ENCODE measurements around the gene UBC.
A peak's percentile ranks its signal among the peaks of the same experiment; 100 is the strongest.
"Not testable (repeated sequence)": the region's sequence is repeated elsewhere in the genome, so short reads cannot be mapped to it uniquely, and the experiment has no call there.

The UBC gene

GRCh38 chr12:124928095-124928911 lies 13.9 kb upstream of the UBC start:
- DNase-seq (ENCODE audit: low spot score in 2 of 2) (no peak), ATAC-seq (replicated peaks; ENCODE audit: extremely low read depth, poor library complexity, severe bottlenecking) (peak; percentile 35)
- Mint-ChIP-seq H3K27ac (ENCODE audit: low read depth) (peak overlapping the region; percentile 100), H3K4me1 (peaks cover 34% of the 10 kb centered on the region), H3K9me3 (peaks cover 9% of the 10 kb centered on the region), H3K27me3 (peaks cover 13% of the 10 kb centered on the region), H3K36me3 (ENCODE audit: insufficient read depth) (peaks cover 28% of the 10 kb centered on the region), H3K4me3 (peak overlapping the region; percentile 96)

- Mint-ChIP-seq H3K4me3 (peak overlapping the region; percentile 96), H3K36me3 (ENCODE audit: insufficient read depth) (peaks cover 29% of the 10 kb centered on the region), H3K4me1 (peaks cover 34% of the 10 kb centered on the region), H3K27ac (ENCODE audit: low read depth) (peak overlapping the region; percentile 100), H3K9me3 (peaks cover 9% of the 10 kb centered on the region), H3K27me3 (peaks cover 13% of the 10 kb centered on the region)
- ATAC-seq (replicated peaks; ENCODE audit: extremely low read depth, poor library complexity, severe bottlenecking) (peak; percentile 93), DNase-seq (ENCODE audit: low spot score in 2 of 2) (peak; percentile 91 to 95)
These were observed 13.0 kb upstream of the UBC start for GRCh38 chr12:124927201-124928094.

GRCh38 chr12:124925782-124926181 lies 11.3 kb upstream of the UBC start:
- peaks cover 13% of the 10 kb centered on the region for H3K27me3 Mint-ChIP-seq
- ATAC-seq (replicated peaks; ENCODE audit: extremely low read depth, poor library complexity, severe bottlenecking); H3K4me3 Mint-ChIP-seq; H3K9me3 Mint-ChIP-seq; DNase-seq (ENCODE audit: low spot score in 2 of 2): not testable (repeated sequence)
- peaks cover 46% of the 10 kb centered on the region for H3K36me3 Mint-ChIP-seq (ENCODE audit: insufficient read depth)
- H3K4me1 Mint-ChIP-seq: peaks cover 50% of the 10 kb centered on the region
- H3K27ac Mint-ChIP-seq (ENCODE audit: low read depth): peak overlapping the region; percentile 100

GRCh38 chr12:124925117-124925516 lies 10.7 kb upstream of the UBC start:
- peaks cover 48% of the 10 kb centered on the region for H3K36me3 Mint-ChIP-seq (ENCODE audit: insufficient read depth)
- ATAC-seq (replicated peaks; ENCODE audit: extremely low read depth, poor library complexity, severe bottlenecking) (no peak), DNase-seq (ENCODE audit: low spot score in 2 of 2) (no peak)
- H3K27ac Mint-ChIP-seq (ENCODE audit: low read depth): peak overlapping the region; percentile 11
- H3K4me1 Mint-ChIP-seq: peaks cover 57% of the 10 kb centered on the region
- no peak overlapping the region for H3K4me3 Mint-ChIP-seq
- peaks cover 13% of the 10 kb centered on the region for H3K27me3 Mint-ChIP-seq
- peaks cover 9% of the 10 kb centered on the region for H3K9me3 Mint-ChIP-seq

GRCh38 chr12:124923905-124924734 lies 9.7 kb upstream of the UBC start:
- Mint-ChIP-seq H3K36me3 (ENCODE audit: insufficient read depth) (peaks cover 52% of the 10 kb centered on the region), H3K9me3 (peaks cover 9% of the 10 kb centered on the region), H3K4me1 (peaks cover 65% of the 10 kb centered on the region), H3K27ac (ENCODE audit: low read depth) (no peak overlapping the region), H3K4me3 (no peak overlapping the region), H3K27me3 (peaks cover 13% of the 10 kb centered on the region)
- no peak for ATAC-seq (replicated peaks; ENCODE audit: extremely low read depth, poor library complexity, severe bottlenecking)
- DNase-seq (ENCODE audit: low spot score in 2 of 2): no peak

- H3K4me3 Mint-ChIP-seq: peak overlapping the region; percentile 87
- no peaks in the 10 kb centered on the region for H3K9me3 Mint-ChIP-seq
- DNase-seq (ENCODE audit: low spot score in 2 of 2): peak; percentile 44 to 56
- ATAC-seq (replicated peaks; ENCODE audit: extremely low read depth, poor library complexity, severe bottlenecking): peak; percentile 10
- H3K36me3 Mint-ChIP-seq (ENCODE audit: insufficient read depth): peaks cover 41% of the 10 kb centered on the region
- H3K27ac Mint-ChIP-seq (ENCODE audit: low read depth): peak overlapping the region; percentile 100
- H3K4me1 Mint-ChIP-seq: peaks cover 69% of the 10 kb centered on the region
- H3K27me3 Mint-ChIP-seq: no peaks in the 10 kb centered on the region
These were observed 7.0 kb upstream of the UBC start for GRCh38 chr12:124921200-124922031.

- Mint-ChIP-seq H3K4me1 (peaks cover 67% of the 10 kb centered on the region), H3K36me3 (ENCODE audit: insufficient read depth) (peaks cover 35% of the 10 kb centered on the region), H3K4me3 (peak overlapping the region; percentile 87), H3K27ac (ENCODE audit: low read depth) (peak overlapping the region; percentile 100), H3K9me3 (no peaks in the 10 kb centered on the region), H3K27me3 (no peaks in the 10 kb centered on the region)
- no peak for DNase-seq (ENCODE audit: low spot score in 2 of 2)
- ATAC-seq (replicated peaks; ENCODE audit: extremely low read depth, poor library complexity, severe bottlenecking): no peak
These were observed 6.0 kb upstream of the UBC start for GRCh38 chr12:124920353-124920935.

- H3K4me3 Mint-ChIP-seq: peak overlapping the region; percentile 87
- ATAC-seq (replicated peaks; ENCODE audit: extremely low read depth, poor library complexity, severe bottlenecking) (no peak), DNase-seq (ENCODE audit: low spot score in 2 of 2) (no peak)
- H3K36me3 Mint-ChIP-seq (ENCODE audit: insufficient read depth): peaks cover 38% of the 10 kb centered on the region
- peak overlapping the region; percentile 100 for H3K27ac Mint-ChIP-seq (ENCODE audit: low read depth)
- H3K27me3 Mint-ChIP-seq: peaks cover 1% of the 10 kb centered on the region
- H3K4me1 Mint-ChIP-seq: peaks cover 72% of the 10 kb centered on the region
- no peaks in the 10 kb centered on the region for H3K9me3 Mint-ChIP-seq
These were observed 5.3 kb upstream of the UBC start for GRCh38 chr12:124919521-124920352.

GRCh38 chr12:124918622-124918988 lies 4.2 kb upstream of the UBC start:
- not testable (repeated sequence) for H3K27me3 Mint-ChIP-seq; H3K9me3 Mint-ChIP-seq; DNase-seq (ENCODE audit: low spot score in 2 of 2); ATAC-seq (replicated peaks; ENCODE audit: extremely low read depth, poor library complexity, severe bottlenecking)
- Mint-ChIP-seq H3K27ac (ENCODE audit: low read depth) (peak overlapping the region; percentile 100), H3K4me1 (peaks cover 83% of the 10 kb centered on the region), H3K4me3 (peak overlapping the region; percentile 87), H3K36me3 (ENCODE audit: insufficient read depth) (peaks cover 49% of the 10 kb centered on the region)

GRCh38 chr12:124917841-124918621 lies 3.6 kb upstream of the UBC start:
- Mint-ChIP-seq H3K4me1 (peaks cover 89% of the 10 kb centered on the region), H3K4me3 (peak overlapping the region; percentile 87), H3K27me3 (peaks cover 9% of the 10 kb centered on the region), H3K36me3 (ENCODE audit: insufficient read depth) (peaks cover 55% of the 10 kb centered on the region), H3K27ac (ENCODE audit: low read depth) (peak overlapping the region; percentile 100), H3K9me3 (no peaks in the 10 kb centered on the region)
- no peak for DNase-seq (ENCODE audit: low spot score in 2 of 2)
- no peak for ATAC-seq (replicated peaks; ENCODE audit: extremely low read depth, poor library complexity, severe bottlenecking)

All from central memory CD8-positive, alpha-beta T cell (primary cell).